Sigmoid colon (tissue), 4 donors: ENCODE data around the gene ERBB2.

Experiments used
- EP300 ChIP-seq, 4 donors: sonication (generic); formaldehyde crosslinking; IDR thresholded peaks; one replicate each; pipeline ENCODE4 v1.6.1; 2017; ENCODE audit warnings: antibody characterized with exemption in 4 of 4
- POLR2AphosphoS5 ChIP-seq, 4 donors: sonication (generic); formaldehyde crosslinking; IDR thresholded peaks; one replicate each; pipeline ENCODE4 v1.6.1; 2017; ENCODE audit warnings: antibody characterized with exemption in 4 of 4

- peak; percentile 37 to 69 (median 58) for TF ChIP-seq POLR2AphosphoS5 (IDR thresholded peaks at IDR 0.05)
- TF ChIP-seq EP300 (IDR thresholded peaks at IDR 0.05): no peak
Measured at GRCh38 chr17:39687546-39688474, 12.1 kb upstream of the ERBB2 start, which contains the start of gene PGAP3.
